Measurements from ENCODE around the gene FZD8. TPM values are rescaled to one million over a fixed set of nuclear protein-coding genes. Genes with fewer than 3 reads are reported as not detected.

FZD8 gene
- total RNA-seq, 1 experiment from 2014 or later = 0.22 TPM

DNA sequence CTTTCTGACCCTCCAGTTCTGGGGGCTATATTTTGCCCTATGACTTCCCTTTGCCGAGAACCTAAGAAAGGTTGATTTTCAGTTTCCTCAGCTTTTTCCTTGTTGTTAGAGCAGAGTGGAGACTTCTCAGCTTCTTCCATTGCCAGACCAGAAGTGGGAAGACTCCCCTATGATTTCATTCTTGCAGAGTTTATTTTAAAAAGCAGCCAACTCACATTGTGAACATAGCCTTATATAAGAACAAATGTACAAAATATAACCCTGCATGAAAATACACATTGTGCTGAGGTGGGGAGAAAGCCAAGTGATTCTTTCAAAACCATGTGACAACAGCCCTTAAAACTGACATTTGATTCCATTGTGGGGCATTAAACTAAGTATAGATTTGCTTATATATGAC lies 33.8 kb upstream of the FZD8 start:
- H2AFZ ChIP-seq (ENCODE audit: low read depth, low read length, poor library complexity, severe bottlenecking) = no peak overlapping the region
- ChIA-PET RAD21 (ENCODE audit: low non-redundant PET in 1 of 2, low total read pairs in 2 of 2, uncharacterized antibody in 2 of 2, unreplicated experiment in 2 of 2) (no interaction called here), CTCF (no interaction called here), POLR2A (no interaction called here)
- H3K36me3 ChIP-seq (ENCODE audit: control insufficient read depth in 1 of 2, insufficient read depth in 2 of 2, low read length in 2 of 2) = no peaks in the 10 kb centered on the region
- no peaks in the 10 kb centered on the region for H3K79me2 ChIP-seq (ENCODE audit: insufficient read depth, low read length)
- TF ChIP-seq, protein P1, sequence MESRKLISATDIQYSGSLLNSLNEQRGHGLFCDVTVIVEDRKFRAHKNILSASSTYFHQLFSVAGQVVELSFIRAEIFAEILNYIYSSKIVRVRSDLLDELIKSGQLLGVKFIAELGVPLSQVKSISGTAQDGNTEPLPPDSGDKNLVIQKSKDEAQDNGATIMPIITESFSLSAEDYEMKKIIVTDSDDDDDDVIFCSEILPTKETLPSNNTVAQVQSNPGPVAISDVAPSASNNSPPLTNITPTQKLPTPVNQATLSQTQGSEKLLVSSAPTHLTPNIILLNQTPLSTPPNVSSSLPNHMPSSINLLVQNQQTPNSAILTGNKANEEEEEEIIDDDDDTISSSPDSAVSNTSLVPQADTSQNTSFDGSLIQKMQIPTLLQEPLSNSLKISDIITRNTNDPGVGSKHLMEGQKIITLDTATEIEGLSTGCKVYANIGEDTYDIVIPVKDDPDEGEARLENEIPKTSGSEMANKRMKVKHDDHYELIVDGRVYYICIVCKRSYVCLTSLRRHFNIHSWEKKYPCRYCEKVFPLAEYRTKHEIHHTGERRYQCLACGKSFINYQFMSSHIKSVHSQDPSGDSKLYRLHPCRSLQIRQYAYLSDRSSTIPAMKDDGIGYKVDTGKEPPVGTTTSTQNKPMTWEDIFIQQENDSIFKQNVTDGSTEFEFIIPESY (IDR thresholded peaks at IDR 0.05; ENCODE audit: extremely low read depth, insufficient replicate concordance, low read length) = no peak
- TF ChIP-seq ZNF274 (IDR thresholded peaks at IDR 0.05; ENCODE audit: low read depth, low read length) (no peak), FOSL1 (IDR thresholded peaks at IDR 0.05; ENCODE audit: low read depth) (no peak), ELF1 (IDR thresholded peaks at IDR 0.05; ENCODE audit: borderline replicate concordance, low read depth) (no peak), CBX3 (IDR thresholded peaks at IDR 0.05; ENCODE audit: low read depth) (no peak), SRF (IDR thresholded peaks at IDR 0.05; ENCODE audit: low read depth) (no peak), POLR2A (IDR thresholded peaks at IDR 0.05; ENCODE audit: borderline replicate concordance, extremely low read depth, insufficient read depth, insufficient read length) (no peak), EZH2 (IDR thresholded peaks at IDR 0.05) (no peak)
- TF ChIP-seq, protein P2, sequence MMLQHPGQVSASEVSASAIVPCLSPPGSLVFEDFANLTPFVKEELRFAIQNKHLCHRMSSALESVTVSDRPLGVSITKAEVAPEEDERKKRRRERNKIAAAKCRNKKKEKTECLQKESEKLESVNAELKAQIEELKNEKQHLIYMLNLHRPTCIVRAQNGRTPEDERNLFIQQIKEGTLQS (IDR thresholded peaks at IDR 0.05) = no peak
- TF ChIP-seq, protein P3, sequence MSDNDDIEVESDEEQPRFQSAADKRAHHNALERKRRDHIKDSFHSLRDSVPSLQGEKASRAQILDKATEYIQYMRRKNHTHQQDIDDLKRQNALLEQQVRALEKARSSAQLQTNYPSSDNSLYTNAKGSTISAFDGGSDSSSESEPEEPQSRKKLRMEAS (IDR thresholded peaks at IDR 0.05) = no peak
- no TSS peak for BruUV-seq (replicated peaks)
- intact Hi-C loops (cut with micrococcal nuclease) = no loop called here
- H3K9me2 ChIP-seq (ENCODE audit: insufficient read depth) = no peaks in the 10 kb centered on the region
- H3K9me3 ChIP-seq (ENCODE audit: control insufficient read depth in 1 of 2, insufficient read depth in 1 of 2, low read depth in 1 of 2, low read length in 2 of 2) = no peaks in the 10 kb centered on the region
- H3K9ac ChIP-seq (ENCODE audit: low read length) = no peak overlapping the region
- H3K4me2 ChIP-seq (ENCODE audit: low read length) = no peak overlapping the region
- H3K27me3 ChIP-seq (ENCODE audit: insufficient read depth, low read length) = peaks cover 10% of the 10 kb centered on the region; the same call in 1 of the 2 replicates
- H3K4me3 ChIP-seq (replicated peaks in 1 of 2; ENCODE audit: low read depth in 1 of 2, low read length in 2 of 2) = no peak overlapping the region
- no peaks in the 10 kb centered on the region for H3K4me1 ChIP-seq (ENCODE audit: control insufficient read depth in 1 of 2, insufficient read depth in 2 of 2, low read length in 2 of 2)
- no peaks in the 10 kb centered on the region for H4K20me1 ChIP-seq (ENCODE audit: insufficient read depth)
- no peak overlapping the region for H3K27ac ChIP-seq (ENCODE audit: low read depth, low read length)
- no peak for DNase-seq (ENCODE audit: low read depth, low spot score)
- ATAC-seq = no peak

All from HCT116 (cell line).